Psoas muscle (tissue), 8 donors: Measurements from ENCODE around the gene ECE2. TPM values are rescaled to one million over a fixed set of nuclear protein-coding genes. Genes with fewer than 3 reads are reported as not detected.

Experiments
- ATAC-seq, 4 donors: fragments of 200-7000 bp; cut with Tn5 transposase; one replicate each; pipeline ENCODE4 v1.9.1; 2020; ENCODE audit warnings: moderate library complexity in 3 of 4, mild to moderate bottlenecking in 2 of 4
- DNase-seq, 2 donors: peaks; one replicate each; pipeline ENCODE4 v3.0.0-alpha.2; 2020
- H3K27ac ChIP-seq: fragments of 200-600 bp; one replicate; pipeline ENCODE4 v1.8.0; 2022
- H3K27me3 ChIP-seq, 3 donors: fragments of 200-600 bp in 1 of 3; one replicate each; pipeline versions ENCODE4 v1.6.1 to v1.8.0; 2013 to 2022; ENCODE audit warnings: low read length in 2 of 3, mild to moderate bottlenecking in 2 of 3, moderate library complexity in 1 of 3; ENCODE audit not compliant: insufficient read depth in 3 of 3
- H3K36me3 ChIP-seq, 2 donors: fragments of 200-600 bp in 1 of 2; one replicate each; pipeline versions ENCODE4 v1.6.1 to v1.8.0; 2013 to 2022; ENCODE audit warnings: low read depth in 1 of 2, mild to moderate bottlenecking in 1 of 2, moderate library complexity in 1 of 2; ENCODE audit not compliant: insufficient read depth in 1 of 2
- H3K4me1 ChIP-seq: fragments of 200-600 bp; one replicate; pipeline ENCODE4 v1.8.0; 2022
- H3K4me3 ChIP-seq: fragments of 200-600 bp; one replicate; pipeline ENCODE4 v1.8.0; 2022; ENCODE audit warnings: mild to moderate bottlenecking
- H3K9me3 ChIP-seq: fragments of 200-600 bp; one replicate; pipeline ENCODE4 v1.8.0; 2022
- WGBS, 3 donors: extraction: QIAGEN DNeasy Blood & Tissue Kit; methylation state at CpG; one replicate each; pipeline versions ENCODE4 v1.1.6 to v1.1.7; 2013; 5-methylcytosine and 5-hydroxymethylcytosine counted together
- intact Hi-C, 2 donors: fragments of 100-400 bp; cut with DNase I; formaldehyde crosslinking; loops; one replicate each; pipeline versions ENCODE4 v1.11.0 to v1.14.2; 2022
- polyA plus RNA-seq, 3 donors: library from polyadenylated mRNA; stranded (reverse); fragments of 200-250 nt; gene quantifications; one replicate each; pipeline ENCODE4 v1.2.3, GENCODE V29; 2013
- total RNA-seq, 4 donors: library from RNA; stranded (reverse); fragmentation: NEBNext Ultra II Directional in 2 of 4; extraction: Animal tissue kit (Norgen Biotek cat#: 25700) in 2 of 4; gene quantifications; one replicate each; pipeline versions ENCODE4 v1.2.1 to v1.2.4, GENCODE V29; 2021 to 2023
- TF ChIP-seq, protein P1 (sequence below): fragments of 200-600 bp; IDR thresholded peaks from one replicate; pipeline ENCODE4 v1.8.0; 2022; ENCODE audit warnings: antibody characterized with exemption
- donor health status: healthy with polysubstance abuse.
- donor health status: DM: no; HTN: no; CAD: no; lungs with moderate emphysema.
- donor health status: Bipolar disorder and iron deficiency.
- donor health status: healthy.
- donor health status: DM: yes; HTN: yes; CAD: no.
- donor health status: DM: no; HTN: no; CAD: no.
- donor health status: DM: no; HTN: no; CAD: no.
- donor health status: DM: yes; HTN: yes; CAD: no.

Gene ECE2
- total and polyA plus RNA-seq, 7 donors, result not detected

DNA sequence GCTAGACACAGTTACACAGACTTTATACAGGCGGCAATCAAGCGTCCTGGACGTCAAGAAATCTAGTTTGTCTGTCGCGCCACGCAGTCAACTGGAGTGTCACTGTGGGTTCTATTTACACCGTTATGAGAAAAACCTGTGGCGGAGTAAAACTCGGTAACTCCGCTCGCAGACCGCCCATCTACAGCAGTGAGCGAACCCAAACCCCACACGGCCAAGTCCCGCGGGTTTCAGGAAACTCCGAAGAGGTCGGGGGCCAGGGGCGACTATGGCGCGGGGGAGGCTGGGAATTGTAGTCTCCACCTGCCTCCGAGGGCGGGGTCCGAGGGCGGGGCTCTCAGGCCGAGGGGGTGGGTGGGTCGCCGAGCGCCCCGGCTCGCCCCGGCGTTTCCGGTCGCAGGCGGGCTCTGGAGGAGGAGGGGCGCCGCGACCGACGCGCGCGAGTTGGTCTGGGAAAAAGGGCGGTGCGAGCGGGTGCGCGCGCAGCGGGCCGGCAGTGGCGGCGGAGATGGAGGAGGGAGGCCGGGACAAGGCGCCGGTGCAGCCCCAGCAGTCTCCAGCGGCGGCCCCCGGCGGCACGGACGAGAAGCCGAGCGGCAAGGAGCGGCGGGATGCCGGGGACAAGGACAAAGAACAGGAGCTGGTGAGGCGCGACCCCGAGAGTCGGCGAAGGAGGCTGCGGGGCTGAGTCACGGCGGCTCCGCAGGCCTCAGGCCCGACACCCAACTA, 23.1 kb downstream of the ECE2 start, which contains the start of gene PSMD2:
Gene PSMD2 (plus strand): TSS at position 483 of the 729 bp plus-strand sequence. CDS start 26 bp downstream, at position 509.
- Histone ChIP-seq H3K4me3 (peak within 1 kb of the TSS; percentile 97), H3K4me1 (peaks cover 25% of the 10 kb centered on the region), H3K36me3 (peaks cover 21 to 42% of the 10 kb centered on the region in 2 donors), H3K27me3 (no peaks in the 10 kb centered on the region), H3K9me3 (no peaks in the 10 kb centered on the region), H3K27ac (peak within 1 kb of the TSS; percentile 84)
- intact Hi-C loops, result loop anchor here in 1 of 2 donors (5.0 kb wide), 1 partner anchor 162 kb away; the partner anchor contains the start of gene EIF2B5
- DNase-seq (peak; percentile 98 to 99), ATAC-seq (peak; percentile 98 to 99 (median 99))
- TF ChIP-seq, protein P1, sequence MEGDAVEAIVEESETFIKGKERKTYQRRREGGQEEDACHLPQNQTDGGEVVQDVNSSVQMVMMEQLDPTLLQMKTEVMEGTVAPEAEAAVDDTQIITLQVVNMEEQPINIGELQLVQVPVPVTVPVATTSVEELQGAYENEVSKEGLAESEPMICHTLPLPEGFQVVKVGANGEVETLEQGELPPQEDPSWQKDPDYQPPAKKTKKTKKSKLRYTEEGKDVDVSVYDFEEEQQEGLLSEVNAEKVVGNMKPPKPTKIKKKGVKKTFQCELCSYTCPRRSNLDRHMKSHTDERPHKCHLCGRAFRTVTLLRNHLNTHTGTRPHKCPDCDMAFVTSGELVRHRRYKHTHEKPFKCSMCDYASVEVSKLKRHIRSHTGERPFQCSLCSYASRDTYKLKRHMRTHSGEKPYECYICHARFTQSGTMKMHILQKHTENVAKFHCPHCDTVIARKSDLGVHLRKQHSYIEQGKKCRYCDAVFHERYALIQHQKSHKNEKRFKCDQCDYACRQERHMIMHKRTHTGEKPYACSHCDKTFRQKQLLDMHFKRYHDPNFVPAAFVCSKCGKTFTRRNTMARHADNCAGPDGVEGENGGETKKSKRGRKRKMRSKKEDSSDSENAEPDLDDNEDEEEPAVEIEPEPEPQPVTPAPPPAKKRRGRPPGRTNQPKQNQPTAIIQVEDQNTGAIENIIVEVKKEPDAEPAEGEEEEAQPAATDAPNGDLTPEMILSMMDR, result no peak
- WGBS, 3 donors, result 0 to 1% (median 0%) methylated on average over 55 to 78 of the region's 78 CpGs

DNA sequence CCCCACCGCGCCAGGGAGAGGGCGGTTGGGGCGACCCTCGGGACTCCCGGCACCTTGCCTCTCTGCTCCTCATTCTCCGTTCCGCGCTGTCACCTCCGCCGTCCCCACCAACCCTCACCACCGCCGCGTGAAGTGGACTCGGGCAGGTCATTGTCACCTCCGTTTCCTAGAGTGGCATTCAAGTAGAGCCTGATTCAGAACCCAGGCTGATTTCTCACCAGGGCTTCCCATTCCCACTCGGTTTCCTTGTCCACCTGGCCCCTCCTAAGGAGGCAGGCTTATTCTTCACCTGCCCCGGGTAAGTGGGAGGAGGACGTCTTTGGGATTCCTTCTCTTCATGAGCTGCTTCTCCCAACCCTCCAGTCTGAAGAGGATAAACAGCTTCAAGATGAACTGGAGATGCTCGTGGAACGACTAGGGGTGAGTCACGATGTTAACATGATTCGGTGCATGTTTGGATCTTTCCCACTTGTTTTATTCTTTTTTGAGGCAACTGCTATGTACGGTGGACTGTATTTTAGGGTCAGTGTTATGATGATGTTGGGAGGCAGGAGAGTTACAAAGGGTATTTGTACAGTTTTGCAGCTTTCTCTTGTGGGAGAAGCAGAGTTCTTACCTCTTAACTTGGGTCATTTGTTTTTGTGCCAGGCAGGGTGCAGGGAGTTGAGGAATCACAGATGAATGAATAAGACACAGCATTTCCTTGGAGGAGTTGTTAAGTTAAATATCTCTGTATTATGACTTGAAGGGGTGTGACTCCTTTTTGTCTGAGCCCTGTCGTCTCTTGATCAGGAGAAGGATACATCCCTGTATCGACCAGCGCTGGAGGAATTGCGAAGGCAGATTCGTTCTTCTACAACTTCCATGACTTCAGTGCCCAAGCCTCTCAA, 23.9 kb downstream of the ECE2 start:
- intact Hi-C loops, result loop anchor here in 1 of 2 donors (5.0 kb wide), 2 partner anchors 43 to 162 kb away; partner anchors contain the start of gene EIF2B5
- H3K4me1 ChIP-seq, result peaks cover 25% of the 10 kb centered on the region
- DNase-seq (peak in 1 of 2 donors; percentile 23), ATAC-seq (peak in 2 of 4 donors; percentile 0 to 21)
- no peaks in the 10 kb centered on the region for H3K9me3 ChIP-seq
- peak overlapping the region; percentile 84 for H3K27ac ChIP-seq
- 15 to 20% (median 15%) methylated on average over 23 to 29 of the region's 29 CpGs for WGBS, 3 donors
- H3K36me3 ChIP-seq, result peaks cover 23 to 50% of the 10 kb centered on the region in 2 donors
- H3K27me3 ChIP-seq, result no peaks in the 10 kb centered on the region
- TF ChIP-seq, protein P1, result no peak
- peak overlapping the region; percentile 97 for H3K4me3 ChIP-seq

DNA sequence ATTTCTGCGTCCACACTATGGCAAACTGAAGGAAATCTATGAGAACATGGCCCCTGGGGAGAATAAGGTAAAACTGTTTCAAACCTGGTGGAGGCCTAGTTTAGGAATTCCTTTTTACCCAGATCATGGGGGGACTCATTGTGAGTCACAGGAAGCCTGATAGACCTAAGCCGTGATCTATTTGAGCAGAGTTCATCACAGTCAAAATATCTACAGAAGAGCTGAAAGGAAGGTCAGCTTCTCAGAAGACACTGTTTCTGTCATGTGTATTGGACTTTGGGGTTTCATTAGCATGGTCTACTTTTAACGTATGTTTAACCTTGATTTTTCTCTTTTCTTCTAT, 24.5 kb downstream of the ECE2 start:
- intact Hi-C loops, result loop anchor here in 1 of 2 donors (5.0 kb wide), 1 partner anchor 42 kb away; no protein-coding TSS in a partner anchor
- no peak for ATAC-seq
- Histone ChIP-seq H3K36me3 (peaks cover 27 to 56% of the 10 kb centered on the region in 2 donors), H3K9me3 (no peaks in the 10 kb centered on the region), H3K27ac (peak overlapping the region; percentile 84), H3K27me3 (no peaks in the 10 kb centered on the region), H3K4me1 (peaks cover 25% of the 10 kb centered on the region), H3K4me3 (peak overlapping the region; percentile 97)
- WGBS, 3 donors, result 75 to 80% (median 76%) methylated on average over 3 of the region's 3 CpGs
- DNase-seq, result no peak
- TF ChIP-seq, protein P1, result no peak

DNA sequence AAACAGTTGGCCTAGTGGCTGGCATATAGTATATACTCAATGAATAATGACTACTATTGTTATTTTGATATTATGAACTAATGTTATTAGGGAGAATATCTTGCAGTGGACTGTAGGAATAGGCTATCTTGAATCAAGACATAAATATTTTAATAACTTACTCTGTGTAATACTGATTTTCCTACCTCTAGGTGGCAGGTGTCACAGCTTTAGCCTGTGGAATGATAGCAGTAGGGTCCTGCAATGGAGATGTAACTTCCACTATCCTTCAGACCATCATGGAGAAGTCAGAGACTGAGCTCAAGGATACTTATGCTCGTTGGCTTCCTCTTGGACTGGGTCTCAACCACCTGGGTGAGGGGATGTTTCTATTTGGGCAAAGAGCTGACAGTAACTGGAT, 29.8 kb downstream of the ECE2 start:
- Histone ChIP-seq H3K27me3 (no peaks in the 10 kb centered on the region), H3K4me3 (no peak overlapping the region), H3K36me3 (peaks cover 36 to 94% of the 10 kb centered on the region in 2 donors), H3K9me3 (no peaks in the 10 kb centered on the region), H3K4me1 (peaks cover 12% of the 10 kb centered on the region), H3K27ac (no peak overlapping the region)
- TF ChIP-seq, protein P1, result peak; percentile 37
- intact Hi-C loops, result no loop called here
- 21 to 73% (median 31%) methylated on average over 1 of the region's 1 CpG for WGBS, 3 donors
- ATAC-seq, result peak; percentile 13 to 59 (median 36)
- no peak for DNase-seq
